Transverse colon (tissue), 4 donors: Measurements from ENCODE around the gene TSPAN13.

ENCODE experiments used
- CTCF ChIP-seq, 5 experiments: fragments of 200-600 bp in 3 of 5; fragments of 450-650 bp in 2 of 5; sonication (generic) in 3 of 5; IDR thresholded peaks; 1 replicate in 2 of 5; 2 replicates in 3 of 5; pipeline ENCODE4 v1.5.1; 2016 to 2017; ENCODE audit warnings: antibody characterized with exemption in 5 of 5, inconsistent platforms in 3 of 5, mild to moderate bottlenecking in 2 of 5, moderate library complexity in 1 of 5
- EP300 ChIP-seq: sonication (generic); formaldehyde crosslinking; IDR thresholded peaks from one replicate; pipeline ENCODE4 v1.6.1; 2017; ENCODE audit warnings: antibody characterized with exemption, low read depth
- POLR2A ChIP-seq: fragments of 450-650 bp; IDR thresholded peaks from one replicate; pipeline ENCODE4 v1.6.1; 2016; ENCODE audit warnings: antibody characterized with exemption, mild to moderate bottlenecking, moderate library complexity
- POLR2AphosphoS5 ChIP-seq, 3 donors: sonication (generic); formaldehyde crosslinking; IDR thresholded peaks; one replicate each; pipeline ENCODE4 v1.6.1; 2016; ENCODE audit warnings: antibody characterized with exemption in 3 of 3

GRCh38 chr7:16803881-16804673, 50.5 kb downstream of the TSPAN13 start:
- no peak for TF ChIP-seq POLR2A
- no peak for TF ChIP-seq CTCF (IDR thresholded peaks at IDR 0.05)
- TF ChIP-seq EP300: no peak
- TF ChIP-seq POLR2AphosphoS5 (IDR thresholded peaks at IDR 0.05): peak in 1 of 3 donors; percentile 62
